Left lobe of liver (tissue), 2 donors: ENCODE results near the gene GRK3. TPM values are rescaled to one million over a fixed set of nuclear protein-coding genes. Genes with fewer than 3 reads are reported as not detected.

Source experiments
- ATAC-seq: fragments of 200-7000 bp; cut with Tn5 transposase; one replicate; pipeline ENCODE4 v1.9.1; 2020; ENCODE audit warnings: mild to moderate bottlenecking, moderate library complexity
- DNase-seq: peaks from one replicate; pipeline ENCODE4 v3.0.0-alpha.2; 2020; ENCODE audit warnings: low spot score
- total RNA-seq: library from RNA; stranded (reverse); gene quantifications from one replicate; pipeline ENCODE4 v1.2.1, GENCODE V29; 2021
- donor health status: DM: no; HTN: no; CAD: no; lungs with moderate emphysema.
- donor health status: DM: no; HTN: yes; CAD: no.

The GRK3 gene
- total RNA-seq, 1 donor from 2014 or later, result 1.3 TPM

DNA sequence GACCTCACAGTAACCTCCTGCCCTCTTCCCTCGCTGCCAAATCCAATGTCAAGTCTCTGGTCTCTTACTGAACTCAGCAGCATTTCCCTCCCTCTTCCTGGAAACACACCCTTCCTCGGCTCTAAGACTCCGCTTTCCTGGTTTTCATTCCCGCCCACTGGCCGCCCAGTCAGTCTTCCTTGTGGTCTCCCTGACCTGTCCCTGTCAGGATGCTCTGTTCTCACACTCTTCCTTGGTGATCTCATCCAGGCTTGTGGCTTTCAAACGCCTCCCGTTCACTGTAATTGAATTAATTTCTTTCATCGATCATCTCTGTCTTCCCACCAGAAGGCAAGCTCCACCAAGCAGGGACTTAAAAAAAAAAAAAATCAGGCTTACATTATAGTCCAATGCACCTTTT lies 211.1 kb downstream of the GRK3 start:
- ATAC-seq (no peak), DNase-seq (no peak)

DNA sequence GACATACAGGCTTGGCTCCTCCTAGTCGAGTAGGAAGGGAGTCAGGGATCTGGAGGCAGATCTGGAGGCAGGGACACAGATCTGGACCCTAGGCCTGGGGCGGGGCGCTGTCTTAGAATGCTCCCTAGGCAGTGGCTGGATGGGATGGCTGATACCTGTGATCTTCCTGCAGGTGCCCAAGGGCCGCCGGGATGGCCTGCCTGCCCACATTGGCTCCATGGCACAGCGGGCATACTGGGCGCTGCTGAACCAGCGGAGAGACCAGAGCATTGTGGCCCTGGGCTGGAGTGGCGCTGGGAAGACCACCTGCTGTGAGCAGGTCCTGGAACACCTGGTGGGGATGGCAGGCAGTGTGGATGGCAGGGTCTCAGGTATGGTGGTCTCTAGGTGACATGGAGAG lies 212.9 kb downstream of the GRK3 start:
- DNase-seq (no peak), ATAC-seq (no peak)

DNA sequence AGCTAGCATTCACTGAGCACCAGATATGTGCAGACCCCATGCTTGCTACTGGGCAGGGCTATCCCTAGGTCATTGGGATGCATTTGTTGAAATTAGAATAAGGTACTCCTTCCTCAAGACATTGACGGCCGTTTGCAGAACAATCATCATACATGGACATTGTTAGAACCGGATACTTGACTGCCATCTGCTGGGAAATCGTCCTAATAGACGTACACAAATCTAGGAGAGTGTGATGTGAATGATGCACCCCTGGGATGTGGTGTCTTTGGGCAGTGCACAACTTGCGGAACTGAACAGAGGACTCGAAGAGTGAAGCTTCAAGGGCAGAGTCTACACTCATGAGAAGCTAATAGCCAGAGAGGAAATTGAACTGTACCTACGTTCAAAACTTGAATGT lies 213.4 kb downstream of the GRK3 start:
- DNase-seq, result no peak
- peak; percentile 73 for ATAC-seq

Other genes starting within 250 kb of the GRK3 start
- not detected for gene MYO18B, start 177.5 kb downstream of the GRK3 start, total RNA-seq